ENCODE measurements around the gene PMM1. TPM values are rescaled to one million over a fixed set of nuclear protein-coding genes. Genes with fewer than 3 reads are reported as not detected.
"Not testable (repeated sequence)": the region's sequence is repeated elsewhere in the genome, so short reads cannot be mapped to it uniquely, and the experiment has no call there.

Gene PMM1
- total RNA-seq, 2 experiments from 2014 or later = 39.0 to 42.9 TPM

DNA sequence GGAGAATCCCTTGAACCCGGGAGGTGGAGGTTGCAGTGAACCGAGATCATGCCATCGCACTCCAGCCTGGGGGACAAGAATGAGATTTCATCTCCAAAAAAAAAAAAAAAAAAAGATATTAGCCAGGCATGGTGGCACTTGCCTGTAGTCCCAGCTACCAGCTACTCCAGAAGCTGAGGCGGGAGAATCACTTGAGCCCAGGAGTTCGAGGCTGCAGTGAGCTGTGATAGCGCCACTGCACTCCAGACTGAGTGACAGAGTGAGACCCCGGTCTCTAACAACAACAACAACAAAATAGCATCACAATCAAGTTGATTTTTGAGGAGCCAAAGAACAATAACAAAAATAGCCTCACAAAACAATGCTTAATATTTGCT lies 2.3 kb downstream of the PMM1 start:
- H3K36me3 Mint-ChIP-seq = peaks cover 7% of the 10 kb centered on the region
- peaks cover 13% of the 10 kb centered on the region for H3K4me1 Mint-ChIP-seq
- DNase-seq = no peak
- ATAC-seq (ENCODE audit: low read depth) = no peak
- POLR2A ChIA-PET = interaction anchor here (0.7 kb wide), 2 partner anchors 8 to 635 kb away, joined by 3 to 4 read pairs; no protein-coding TSS in a partner anchor
- H3K27ac Mint-ChIP-seq = no peak overlapping the region
- H3K27me3 Mint-ChIP-seq = no peaks in the 10 kb centered on the region
- H3K9me3 Mint-ChIP-seq = no peaks in the 10 kb centered on the region
- no peak overlapping the region for H3K4me3 Mint-ChIP-seq

DNA sequence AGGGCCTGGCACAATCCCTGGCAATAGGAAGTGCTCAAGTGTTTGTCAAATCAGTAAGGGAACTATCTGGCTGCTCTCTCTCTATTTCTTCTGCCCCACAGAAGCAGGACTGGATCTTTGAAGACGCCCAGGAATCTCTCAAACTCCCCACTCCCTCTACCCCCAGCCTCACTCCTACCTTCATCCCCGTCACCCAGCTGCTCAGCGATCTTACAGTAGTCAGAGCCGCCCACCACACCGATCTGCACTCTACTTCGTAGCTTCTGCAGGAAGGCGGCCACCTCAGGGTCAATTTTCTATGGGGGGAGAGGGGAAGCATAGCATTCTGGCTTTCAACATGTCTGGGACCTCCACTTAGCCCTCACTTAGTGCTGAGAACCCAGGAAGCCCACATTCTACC lies 3.7 kb downstream of the PMM1 start:
- no peak for ATAC-seq (ENCODE audit: low read depth)
- Mint-ChIP-seq H3K9me3 (no peaks in the 10 kb centered on the region), H3K4me3 (no peak overlapping the region), H3K27ac (no peak overlapping the region), H3K4me1 (peaks cover 11% of the 10 kb centered on the region), H3K27me3 (no peaks in the 10 kb centered on the region), H3K36me3 (peaks cover 7% of the 10 kb centered on the region)
- POLR2A ChIA-PET = no interaction called here
- no peak for DNase-seq

DNA sequence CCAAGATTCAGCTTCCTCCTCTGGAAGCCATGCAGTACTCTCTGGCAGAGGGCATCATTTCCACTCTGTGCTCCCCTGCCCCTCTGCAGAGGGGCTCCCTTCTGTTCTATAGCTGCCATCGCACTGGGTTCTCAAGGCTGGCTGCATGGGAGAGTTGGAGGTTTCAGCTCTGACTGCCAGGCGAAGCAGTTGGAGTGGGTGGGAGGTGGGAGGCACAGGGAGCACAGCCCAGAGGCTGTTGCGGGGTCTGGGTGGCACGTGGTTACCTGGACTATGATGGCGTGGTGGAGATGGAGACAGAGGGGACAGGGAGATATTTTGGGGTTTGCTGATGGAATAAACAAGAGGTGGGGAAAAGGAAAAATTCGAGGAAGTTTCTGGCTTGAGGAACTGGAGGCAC lies 4.8 kb downstream of the PMM1 start:
- POLR2A ChIA-PET = no interaction called here
- no peak overlapping the region for H3K4me3 Mint-ChIP-seq
- peaks cover 11% of the 10 kb centered on the region for H3K4me1 Mint-ChIP-seq
- no peaks in the 10 kb centered on the region for H3K9me3 Mint-ChIP-seq
- H3K27me3 Mint-ChIP-seq = no peaks in the 10 kb centered on the region
- ATAC-seq (ENCODE audit: low read depth) (no peak), DNase-seq (no peak)
- peaks cover 9% of the 10 kb centered on the region for H3K36me3 Mint-ChIP-seq
- no peak overlapping the region for H3K27ac Mint-ChIP-seq

DNA sequence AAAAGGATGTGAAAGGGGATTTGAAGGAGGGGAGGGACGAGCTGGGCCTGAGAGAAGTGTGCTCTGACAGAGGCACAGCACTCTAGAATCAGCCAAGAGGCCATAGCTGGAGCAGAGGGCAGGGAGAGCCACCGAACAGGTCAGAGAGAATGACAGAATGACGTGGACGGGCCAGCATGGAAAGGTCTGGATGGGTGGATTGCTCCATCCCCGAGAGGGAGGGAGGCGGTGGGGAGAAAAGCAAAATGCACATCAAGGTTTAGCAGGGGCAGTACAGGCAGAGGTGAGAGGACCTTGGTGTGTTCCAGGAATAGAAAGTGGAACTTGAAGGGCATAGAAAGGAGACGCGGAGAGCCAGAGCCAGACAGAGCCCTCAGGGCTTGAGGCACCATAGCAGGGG lies 6.9 kb downstream of the PMM1 start:
- Mint-ChIP-seq H3K4me3 (no peak overlapping the region), H3K36me3 (peaks cover 11% of the 10 kb centered on the region), H3K27me3 (no peaks in the 10 kb centered on the region), H3K27ac (no peak overlapping the region), H3K9me3 (no peaks in the 10 kb centered on the region), H3K4me1 (peaks cover 3% of the 10 kb centered on the region)
- POLR2A ChIA-PET = interaction anchor here (0.6 kb wide), 1 partner anchor 926 kb away, joined by 3 read pairs; no protein-coding TSS in a partner anchor
- DNase-seq (no peak), ATAC-seq (ENCODE audit: low read depth) (no peak)

DNA sequence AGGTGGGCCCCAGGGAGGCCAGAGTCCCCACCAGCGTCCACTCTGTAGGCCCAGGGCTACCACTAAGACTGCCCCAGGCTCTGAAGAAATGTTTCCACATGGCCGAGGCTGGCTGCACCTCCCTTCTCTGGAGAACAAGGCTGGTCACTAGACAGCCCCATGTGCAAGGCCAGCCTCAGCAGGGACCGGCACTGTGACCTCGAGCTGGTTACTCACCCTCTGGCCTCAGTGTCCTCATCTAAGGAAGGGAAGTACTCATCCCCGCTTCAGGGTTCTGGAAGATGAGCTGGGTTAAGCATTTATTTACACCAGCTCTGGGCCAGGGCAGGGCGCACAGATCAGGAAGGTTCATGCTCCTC lies 9.7 kb downstream of the PMM1 start:
- Mint-ChIP-seq H3K27ac (no peak overlapping the region), H3K27me3 (no peaks in the 10 kb centered on the region), H3K4me1 (peaks cover 3% of the 10 kb centered on the region), H3K36me3 (peaks cover 11% of the 10 kb centered on the region), H3K9me3 (no peaks in the 10 kb centered on the region), H3K4me3 (no peak overlapping the region)
- ATAC-seq (ENCODE audit: low read depth) (no peak), DNase-seq (no peak)
- POLR2A ChIA-PET = interaction anchor here (0.6 kb wide), 1 partner anchor 9 kb away, joined by 3 read pairs; no protein-coding TSS in a partner anchor

DNA sequence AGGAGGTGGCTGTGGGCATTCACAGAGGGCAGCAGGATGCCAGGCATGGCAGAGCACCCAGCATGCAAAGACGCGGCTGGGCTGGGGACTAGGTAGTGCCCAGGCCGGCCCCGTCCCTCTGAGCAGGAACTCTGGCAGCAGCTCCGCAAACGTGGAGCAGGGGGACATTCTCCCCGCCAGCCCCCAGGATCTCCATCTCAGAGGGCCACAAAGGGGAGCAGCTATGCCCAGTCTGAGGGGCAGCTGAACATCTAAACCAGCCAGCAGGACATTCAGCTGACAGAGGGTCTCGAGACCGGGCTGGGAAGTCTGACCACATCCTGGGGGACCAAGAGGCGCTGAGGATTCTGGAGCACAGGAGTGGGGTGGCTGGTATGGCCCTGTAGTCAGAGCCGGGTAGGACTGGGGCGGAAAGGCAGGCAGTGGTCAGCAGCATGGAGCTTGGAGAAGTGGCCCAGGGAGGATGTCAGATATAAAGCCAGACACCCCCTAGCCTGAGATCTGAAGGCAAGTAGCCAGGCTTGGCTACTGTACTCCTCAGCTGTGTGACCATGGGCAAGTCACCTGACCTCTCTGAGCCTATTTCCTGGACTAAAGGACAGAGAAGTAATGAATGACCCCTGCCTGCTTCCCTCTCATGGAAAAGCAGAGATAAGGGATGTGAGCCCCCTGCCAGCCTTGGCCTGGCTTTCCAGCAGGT lies 10.2 kb downstream of the PMM1 start:
- ATAC-seq (ENCODE audit: low read depth) (no peak), DNase-seq (no peak)
- POLR2A ChIA-PET = interaction anchor here (0.6 to 0.8 kb wide), 2 partner anchors 8 to 10 kb away, joined by 3 to 4 read pairs; partner anchors contain the start of gene PMM1
- Mint-ChIP-seq H3K36me3 (peaks cover 10% of the 10 kb centered on the region), H3K27me3 (no peaks in the 10 kb centered on the region), H3K4me3 (no peak overlapping the region), H3K4me1 (peaks cover 3% of the 10 kb centered on the region), H3K27ac (no peak overlapping the region), H3K9me3 (no peaks in the 10 kb centered on the region)

DNA sequence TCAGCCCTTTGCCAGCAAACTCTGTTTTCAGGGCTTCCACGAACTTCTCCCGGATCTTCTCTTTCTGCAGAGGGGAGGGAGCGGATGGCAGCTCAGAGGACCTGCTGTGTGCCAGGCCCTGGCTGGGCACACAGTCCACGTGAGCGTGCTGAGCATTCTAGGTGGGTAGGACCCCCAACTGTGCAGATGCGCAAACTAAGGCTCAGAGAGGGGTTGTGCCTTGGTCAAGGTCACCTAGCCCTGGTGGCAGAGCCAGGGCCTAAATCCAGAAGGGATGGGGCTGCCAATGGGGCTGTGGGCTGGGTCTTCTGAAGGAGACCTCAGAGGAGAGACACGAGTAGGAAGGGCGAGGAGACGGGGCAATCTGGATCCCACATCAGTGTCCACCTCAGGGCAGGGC lies 10.8 kb downstream of the PMM1 start:
- ATAC-seq (ENCODE audit: low read depth) (no peak), DNase-seq (no peak)
- Mint-ChIP-seq H3K4me3 (no peak overlapping the region), H3K27me3 (no peaks in the 10 kb centered on the region), H3K4me1 (peaks cover 3% of the 10 kb centered on the region), H3K9me3 (no peaks in the 10 kb centered on the region), H3K27ac (no peak overlapping the region), H3K36me3 (peaks cover 8% of the 10 kb centered on the region)
- POLR2A ChIA-PET = interaction anchor here (0.6 to 0.8 kb wide), 3 partner anchors 9 to 990 kb away, joined by 3 to 4 read pairs (median 3); partner anchors contain the start of gene PMM1

DNA sequence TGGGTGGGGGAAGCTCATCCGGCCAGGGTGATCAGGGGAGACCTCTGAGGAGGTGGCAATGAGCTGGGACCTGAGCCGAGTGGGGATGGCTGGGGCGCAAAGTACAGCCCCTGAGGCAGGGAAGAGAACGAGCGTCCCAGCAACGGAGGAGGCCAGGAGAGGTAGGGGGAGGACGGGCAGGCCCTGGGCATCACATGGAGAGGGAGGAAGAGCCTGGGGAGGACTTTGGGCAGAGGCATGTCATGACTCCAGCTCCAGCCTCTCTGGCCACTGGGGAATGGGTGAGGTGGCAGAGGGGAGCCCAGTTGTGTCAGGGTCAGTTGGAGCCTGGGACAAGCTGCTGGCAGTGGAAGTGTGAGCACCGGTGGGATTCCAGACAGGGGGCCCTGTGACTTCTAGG lies 11.5 kb downstream of the PMM1 start:
- Mint-ChIP-seq H3K27ac (no peak overlapping the region), H3K4me1 (peaks cover 3% of the 10 kb centered on the region), H3K4me3 (no peak overlapping the region), H3K9me3 (no peaks in the 10 kb centered on the region), H3K36me3 (peaks cover 8% of the 10 kb centered on the region), H3K27me3 (no peaks in the 10 kb centered on the region)
- POLR2A ChIA-PET = interaction anchor here (0.6 to 1.2 kb wide), 2 partner anchors 26 to 991 kb away, joined by 3 read pairs; no protein-coding TSS in a partner anchor
- no peak for ATAC-seq (ENCODE audit: low read depth)
- DNase-seq = no peak

DNA sequence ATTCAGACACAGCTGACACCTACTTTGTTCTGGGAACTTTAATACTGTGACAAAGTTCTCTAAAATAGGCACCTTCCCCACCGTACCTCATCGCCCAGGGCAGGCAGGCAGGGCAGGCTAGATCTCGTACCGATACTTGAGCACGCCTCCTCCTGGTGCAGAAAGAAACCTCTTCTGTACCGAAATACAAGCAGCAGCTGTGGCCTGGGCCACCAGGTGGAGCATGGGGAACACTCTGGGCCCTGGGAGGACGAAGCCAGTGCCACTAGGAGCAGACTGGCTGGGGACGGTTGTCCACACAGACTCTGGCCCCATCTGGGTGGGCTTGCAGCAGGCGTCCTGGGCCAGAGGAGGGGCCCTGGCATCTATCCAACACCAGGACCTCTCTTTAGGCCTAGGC lies 12.8 kb downstream of the PMM1 start:
- no peaks in the 10 kb centered on the region for H3K9me3 Mint-ChIP-seq
- H3K27ac Mint-ChIP-seq = no peak overlapping the region
- no peaks in the 10 kb centered on the region for H3K27me3 Mint-ChIP-seq
- H3K4me1 Mint-ChIP-seq = no peaks in the 10 kb centered on the region
- H3K36me3 Mint-ChIP-seq = peaks cover 3% of the 10 kb centered on the region
- DNase-seq (peak; percentile 53), ATAC-seq (ENCODE audit: low read depth) (peak; percentile 63)
- POLR2A ChIA-PET = interaction anchor here (1.2 kb wide), 1 partner anchor 27 kb away, joined by 3 read pairs; no protein-coding TSS in a partner anchor
- H3K4me3 Mint-ChIP-seq = no peak overlapping the region

DNA sequence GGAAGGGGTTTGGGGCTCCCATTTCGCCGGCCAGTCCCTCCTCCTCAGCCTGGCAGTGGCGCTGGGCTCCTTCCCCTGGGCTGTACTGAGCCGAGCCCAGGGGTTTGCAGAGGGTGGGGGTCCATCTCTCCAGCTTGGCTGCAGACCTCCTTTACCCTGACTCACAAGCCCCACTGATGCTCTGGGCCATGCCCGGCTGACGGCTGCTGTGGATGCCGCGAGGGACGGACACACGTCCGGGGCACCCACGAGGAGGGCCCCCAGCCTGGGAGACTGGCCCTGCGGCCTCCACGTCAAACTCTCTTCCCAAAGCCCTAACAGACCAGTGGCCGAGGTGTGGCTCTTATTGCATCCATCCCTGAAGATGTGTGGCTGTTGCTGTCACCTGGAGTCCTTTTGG lies 14.1 kb downstream of the PMM1 start:
- Mint-ChIP-seq H3K36me3 (peaks cover 3% of the 10 kb centered on the region), H3K27me3 (peaks cover 3% of the 10 kb centered on the region), H3K4me1 (no peaks in the 10 kb centered on the region), H3K27ac (no peak overlapping the region), H3K4me3 (no peak overlapping the region), H3K9me3 (no peaks in the 10 kb centered on the region)
- no peak for ATAC-seq (ENCODE audit: low read depth)
- DNase-seq = no peak
- POLR2A ChIA-PET = interaction anchor here (1.1 kb wide), 1 partner anchor 18 kb away, joined by 3 read pairs; no protein-coding TSS in a partner anchor

DNA sequence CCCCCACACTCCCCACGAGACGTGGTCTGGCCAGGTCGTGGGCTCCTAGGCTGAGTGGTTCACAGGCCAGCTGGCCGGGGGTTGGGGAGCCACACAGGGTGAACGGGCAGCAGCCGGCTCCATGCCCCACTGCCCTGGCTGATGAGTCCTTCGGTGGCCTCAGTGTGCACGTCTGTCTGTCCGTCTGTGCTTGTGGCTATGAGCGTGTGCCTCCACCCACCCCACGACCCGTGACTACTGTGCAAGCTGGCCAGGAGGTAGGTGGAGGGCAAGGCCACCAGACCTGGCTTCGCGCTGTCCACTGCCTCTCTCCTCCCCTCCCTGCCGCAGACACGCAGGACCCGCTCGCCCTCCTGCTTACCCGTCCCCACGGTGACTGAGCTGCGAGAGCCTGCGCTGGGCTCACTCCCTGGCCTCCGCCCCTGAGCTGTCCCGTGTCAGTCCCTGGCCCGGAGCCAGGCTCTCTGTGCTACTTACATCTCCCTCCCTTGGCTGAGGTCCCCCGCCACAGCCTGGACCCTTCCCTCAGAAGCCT lies 14.7 kb downstream of the PMM1 start:
- Mint-ChIP-seq H3K4me1 (no peaks in the 10 kb centered on the region), H3K27ac (no peak overlapping the region), H3K36me3 (peaks cover 2% of the 10 kb centered on the region), H3K27me3 (peaks cover 3% of the 10 kb centered on the region), H3K4me3 (no peak overlapping the region), H3K9me3 (no peaks in the 10 kb centered on the region)
- POLR2A ChIA-PET = interaction anchor here (0.6 to 1.1 kb wide), 2 partner anchors 17 to 37 kb away, joined by 3 to 4 read pairs; no protein-coding TSS in a partner anchor
- DNase-seq = no peak
- ATAC-seq (ENCODE audit: low read depth) = no peak

DNA sequence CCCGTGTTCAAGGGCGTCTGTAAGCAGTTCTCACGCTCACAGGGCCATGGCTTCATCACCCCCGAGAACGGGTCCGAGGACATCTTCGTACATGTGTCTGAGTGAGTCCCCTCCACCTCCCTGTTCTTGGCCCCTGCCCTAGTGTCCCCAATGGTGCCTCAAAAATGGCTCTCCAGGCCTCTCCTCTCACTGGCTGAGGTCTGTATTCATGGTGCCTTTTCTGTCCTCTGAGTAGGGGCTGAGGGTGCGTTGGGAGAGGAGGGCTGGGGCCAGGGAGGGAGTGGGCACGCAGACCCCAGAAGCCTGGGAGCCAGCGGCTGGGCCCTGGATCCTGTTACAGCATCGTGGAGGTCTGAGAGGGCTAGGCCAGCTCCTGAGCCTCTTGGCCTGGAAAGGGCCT lies 16.0 kb downstream of the PMM1 start:
- ATAC-seq (ENCODE audit: low read depth) (no peak), DNase-seq (no peak)
- H3K9me3 Mint-ChIP-seq = no peaks in the 10 kb centered on the region
- no peak overlapping the region for H3K27ac Mint-ChIP-seq
- H3K36me3 Mint-ChIP-seq = no peaks in the 10 kb centered on the region
- H3K27me3 Mint-ChIP-seq = peaks cover 3% of the 10 kb centered on the region
- POLR2A ChIA-PET = no interaction called here
- H3K4me3 Mint-ChIP-seq = no peak overlapping the region
- H3K4me1 Mint-ChIP-seq = no peaks in the 10 kb centered on the region

DNA sequence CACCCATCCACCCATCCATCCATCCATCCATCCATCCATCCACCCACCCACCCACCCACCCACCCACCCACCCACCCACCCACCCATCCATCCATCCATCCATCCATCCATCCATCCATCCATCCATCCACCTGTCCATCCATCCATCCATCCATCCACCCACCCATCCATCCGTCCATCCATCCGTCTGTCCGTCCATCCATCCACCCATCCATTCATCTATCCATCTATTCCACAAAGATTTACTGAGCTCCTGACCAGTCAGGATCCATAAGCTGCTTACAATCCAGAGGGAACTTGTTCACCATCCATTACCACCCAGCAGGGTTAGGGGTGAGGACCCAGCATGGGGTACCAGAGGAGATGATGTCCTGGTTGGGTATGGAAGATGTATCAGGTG lies 17.3 kb downstream of the PMM1 start:
- H3K4me1 Mint-ChIP-seq; H3K27ac Mint-ChIP-seq; DNase-seq; H3K36me3 Mint-ChIP-seq; ATAC-seq (ENCODE audit: low read depth); POLR2A ChIA-PET; H3K9me3 Mint-ChIP-seq; H3K27me3 Mint-ChIP-seq; H3K4me3 Mint-ChIP-seq: not testable (repeated sequence)

DNA sequence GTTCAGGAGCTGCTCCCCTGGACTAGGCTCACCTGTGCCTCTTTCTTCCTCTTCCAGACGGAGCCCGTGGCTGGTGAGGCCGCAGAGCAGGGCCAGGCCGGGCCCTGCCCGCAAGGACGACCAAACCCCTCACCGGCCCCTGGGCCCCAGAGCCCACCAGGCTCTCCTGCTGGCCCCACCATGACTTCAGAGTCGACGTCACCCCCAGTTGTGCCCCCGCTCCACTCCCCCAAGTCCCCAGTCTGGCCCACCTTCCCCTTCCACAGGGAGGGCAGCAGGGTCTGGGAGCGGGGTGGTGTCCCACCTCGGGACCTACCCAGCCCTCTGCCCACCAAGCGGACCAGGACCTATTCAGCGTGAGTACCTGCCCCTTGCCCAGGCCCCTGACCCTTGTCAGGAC lies 17.9 kb downstream of the PMM1 start:
- ATAC-seq (ENCODE audit: low read depth) = no peak
- POLR2A ChIA-PET = interaction anchor here (0.6 to 1.6 kb wide), 2 partner anchors 18 to 61 kb away, joined by 3 to 6 read pairs; partner anchors contain the start of gene PMM1
- Mint-ChIP-seq H3K4me1 (no peaks in the 10 kb centered on the region), H3K4me3 (no peak overlapping the region), H3K27me3 (peaks cover 3% of the 10 kb centered on the region), H3K36me3 (no peaks in the 10 kb centered on the region), H3K27ac (no peak overlapping the region), H3K9me3 (no peaks in the 10 kb centered on the region)
- no peak for DNase-seq
